Esophagus muscularis mucosa (tissue), 4 donors: ENCODE results near the gene AGBL2. TPM values are rescaled to one million over a fixed set of nuclear protein-coding genes. Genes with fewer than 3 reads are reported as not detected.
"Not testable (repeated sequence)": the region's sequence is repeated elsewhere in the genome, so short reads cannot be mapped to it uniquely, and the experiment has no call there.

Experiments
- DNase-seq: peaks from one replicate; pipeline ENCODE4 v3.0.0-alpha.2; 2017; ENCODE audit errors: extremely low spot score
- H3K27ac ChIP-seq, 4 donors: fragments of 200-600 bp; sonication (generic); replicated peaks in 1 of 4; 1 replicate in 3 of 4; 2 replicates in 1 of 4; pipeline ENCODE4 v1.5.1; 2016 to 2019; ENCODE audit warnings: mild to moderate bottlenecking in 1 of 4
- H3K27me3 ChIP-seq, 4 donors: fragments of 200-600 bp; sonication (generic); one replicate each; pipeline versions ENCODE4 v1.5.1 to v1.6.0; 2016 to 2019
- H3K36me3 ChIP-seq, 4 donors: fragments of 200-600 bp; sonication (generic); one replicate each; pipeline ENCODE4 v1.5.1; 2016 to 2019
- H3K4me1 ChIP-seq, 4 donors: fragments of 200-600 bp; sonication (generic); one replicate each; pipeline ENCODE4 v1.5.1; 2016 to 2019
- H3K4me3 ChIP-seq, 4 donors: fragments of 200-600 bp; sonication (generic); 1 replicate in 2 of 4; 2 replicates in 2 of 4; pipeline ENCODE4 v1.5.1; 2016 to 2019; ENCODE audit warnings: mild to moderate bottlenecking in 4 of 4, moderate library complexity in 1 of 4
- H3K9me3 ChIP-seq, 4 donors: fragments of 200-600 bp; sonication (generic); 1 replicate in 3 of 4; 2 replicates in 1 of 4; pipeline ENCODE4 v1.5.1; 2016 to 2019
- CTCF ChIP-seq, 3 experiments: fragments of 200-600 bp in 2 of 3; fragments of 450-650 bp in 1 of 3; sonication (generic) in 2 of 3; IDR thresholded peaks; one replicate each; pipeline ENCODE4 v1.5.1; 2017 to 2019; ENCODE audit warnings: antibody characterized with exemption in 3 of 3, mild to moderate bottlenecking in 2 of 3, moderate library complexity in 1 of 3
- EP300 ChIP-seq: sonication (generic); formaldehyde crosslinking; IDR thresholded peaks from one replicate; pipeline ENCODE4 v1.6.1; 2017; ENCODE audit warnings: antibody characterized with exemption
- POLR2A ChIP-seq: fragments of 450-650 bp; IDR thresholded peaks from one replicate; pipeline ENCODE4 v1.6.1; 2017; ENCODE audit warnings: antibody characterized with exemption, moderate library complexity, mild to moderate bottlenecking, low read depth
- POLR2AphosphoS5 ChIP-seq, 2 donors: sonication (generic); formaldehyde crosslinking; IDR thresholded peaks; one replicate each; pipeline ENCODE4 v1.6.1; 2017; ENCODE audit warnings: antibody characterized with exemption in 2 of 2
- WGBS: methylation state at CpG from one replicate; pipeline ENCODE4 v1.1.5; 2018; 5-methylcytosine and 5-hydroxymethylcytosine counted together
- intact Hi-C: fragments of 100-400 bp; cut with DNase I; formaldehyde crosslinking; loops from one replicate; pipeline ENCODE4 v1.15.1; 2023
- total RNA-seq, 4 donors: library from RNA; depleted of rRNA; stranded (reverse); fragments of >200 nt; gene quantifications; one replicate each; pipeline versions ENCODE4 v1.1.0 to v1.2.1, GENCODE V29; 2016

The AGBL2 gene
- total RNA-seq, 4 donors from 2014 or later, result 0.42 to 1.8 TPM; not detected in 2

DNA sequence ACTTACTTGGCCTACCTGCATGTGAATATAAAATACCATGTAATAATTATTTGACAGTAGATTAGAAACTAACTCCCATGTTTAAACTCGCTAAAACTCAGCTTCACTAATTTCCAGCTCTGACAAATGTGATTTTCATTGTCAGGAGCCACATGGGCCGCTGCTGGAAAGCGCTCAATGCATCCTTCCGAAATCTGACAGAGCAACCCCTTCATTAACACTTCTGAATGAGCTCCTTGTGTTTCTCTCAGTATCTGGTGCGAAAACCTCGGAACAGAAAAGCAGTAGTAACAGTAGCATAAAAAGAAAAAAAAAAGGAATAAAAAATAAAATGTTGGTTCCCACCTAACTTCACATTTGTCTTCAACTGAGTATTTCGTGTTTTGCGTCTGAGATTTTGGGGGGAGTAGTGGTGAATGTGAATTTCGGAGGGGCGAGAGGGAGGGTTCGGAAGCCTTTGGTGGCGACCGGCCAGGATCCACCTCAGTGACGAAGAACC lies 73.5 kb downstream of the AGBL2 start:
- intact Hi-C loops, result loop anchor here (5.0 kb wide), 2 partner anchors 76 to 211 kb away; partner anchors contain the start of gene AGBL2
- Histone ChIP-seq H3K4me1 (peaks cover 14 to 31% (median 28%) of the 10 kb centered on the region in 4 donors), H3K36me3 (peaks cover 7 to 30% (median 19%) of the 10 kb centered on the region in 4 donors), H3K4me3 (peak overlapping the region; percentile 72 to 92 (median 88)), H3K27ac (peak overlapping the region; percentile 92 to 99 (median 95)), H3K9me3 (no peaks in the 10 kb centered on the region), H3K27me3 (no peaks in the 10 kb centered on the region)
- 7% methylated on average over 13 of the region's 14 CpGs for WGBS
- DNase-seq, result no peak
- TF ChIP-seq POLR2A (no peak), POLR2AphosphoS5 (IDR thresholded peaks at IDR 0.05) (no peak), EP300 (no peak), CTCF (IDR thresholded peaks at IDR 0.05) (no peak)

GRCh38 chr11:47640506-47640905 lies 74.7 kb downstream of the AGBL2 start:
- WGBS, result 82% methylated on average over 6 of the region's 6 CpGs
- H3K4me3 ChIP-seq, H3K9me3 ChIP-seq, H3K27me3 ChIP-seq, DNase-seq: not testable (repeated sequence)
- peaks cover 15 to 41% (median 26%) of the 10 kb centered on the region in 4 donors for H3K36me3 ChIP-seq
- peak overlapping the region in 1 of 4 donors; percentile 99 for H3K27ac ChIP-seq
- intact Hi-C loops, result loop anchor here (5.0 kb wide), 2 partner anchors 77 to 212 kb away; partner anchors contain the start of gene AGBL2
- H3K4me1 ChIP-seq, result peaks cover 14 to 31% (median 28%) of the 10 kb centered on the region in 4 donors

- H3K27ac ChIP-seq, H3K4me3 ChIP-seq, DNase-seq, H3K27me3 ChIP-seq, intact Hi-C loops, H3K9me3 ChIP-seq: not testable (repeated sequence)
- peaks cover 8 to 19% (median 17%) of the 10 kb centered on the region in 4 donors for H3K4me1 ChIP-seq
- H3K36me3 ChIP-seq, result peaks cover 41 to 82% (median 64%) of the 10 kb centered on the region in 4 donors
- 96% methylated on average over 11 of the region's 11 CpGs for WGBS
These were observed 78.8 kb downstream of the AGBL2 start for GRCh38 chr11:47636331-47636730.

DNA sequence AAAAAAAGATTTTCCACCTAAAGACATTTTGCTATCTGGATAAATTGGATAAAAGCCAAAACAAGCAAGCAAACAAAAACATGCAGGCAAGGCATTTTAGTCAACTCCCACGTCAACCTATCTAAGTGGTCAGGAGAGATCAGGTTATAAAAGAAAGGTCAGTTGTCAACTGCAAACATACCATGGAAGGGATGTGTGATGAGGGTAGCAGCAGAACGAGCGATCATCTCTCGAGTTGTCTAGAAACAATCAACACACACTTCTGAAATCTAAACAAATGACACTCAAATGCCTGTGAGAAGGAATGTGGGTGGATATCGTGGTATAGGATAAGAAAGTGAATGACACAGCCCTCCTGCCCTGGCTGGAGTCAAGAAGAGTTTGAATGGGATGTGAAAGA lies 83.7 kb downstream of the AGBL2 start:
- 65% methylated on average over 5 of the region's 5 CpGs for WGBS

GRCh38 chr11:47628026-47628425 lies 87.1 kb downstream of the AGBL2 start:
- H3K9me3 ChIP-seq, result no peaks in the 10 kb centered on the region
- peaks cover 82 to 100% (median 92%) of the 10 kb centered on the region in 4 donors for H3K36me3 ChIP-seq
- H3K27ac ChIP-seq, result no peak overlapping the region
- WGBS, result 88% methylated on average over 4 of the region's 4 CpGs
- no peaks in the 10 kb centered on the region for H3K4me1 ChIP-seq
- intact Hi-C loops, result no loop called here
- DNase-seq, result no peak
- no peak overlapping the region for H3K4me3 ChIP-seq
- H3K27me3 ChIP-seq, result no peaks in the 10 kb centered on the region
- TF ChIP-seq POLR2A, result no peak

More for the DNA sequence above, 83.7 kb downstream of the AGBL2 start:
- intact Hi-C loops, result no loop called here
- no peak overlapping the region for H3K27ac ChIP-seq
- H3K36me3 ChIP-seq, result peaks cover 68 to 100% (median 93%) of the 10 kb centered on the region in 4 donors
- H3K4me1 ChIP-seq, result no peaks in the 10 kb centered on the region
- TF ChIP-seq POLR2AphosphoS5 (IDR thresholded peaks at IDR 0.05) (no peak), EP300 (no peak), POLR2A (no peak), CTCF (IDR thresholded peaks at IDR 0.05) (no peak)
- no peaks in the 10 kb centered on the region for H3K27me3 ChIP-seq
- H3K9me3 ChIP-seq, result no peaks in the 10 kb centered on the region
- DNase-seq, result no peak
- H3K4me3 ChIP-seq, result no peak overlapping the region

GRCh38 chr11:47626234-47626633 lies 88.9 kb downstream of the AGBL2 start:
- H3K4me1 ChIP-seq, result no peaks in the 10 kb centered on the region
- no peaks in the 10 kb centered on the region for H3K27me3 ChIP-seq
- peaks cover 86 to 100% (median 96%) of the 10 kb centered on the region in 4 donors for H3K36me3 ChIP-seq
- no peak for DNase-seq
- 95% methylated on average over 8 of the region's 8 CpGs for WGBS
- H3K27ac ChIP-seq, result no peak overlapping the region
- H3K4me3 ChIP-seq, result no peak overlapping the region
- H3K9me3 ChIP-seq, result no peaks in the 10 kb centered on the region
- no peak for TF ChIP-seq POLR2A
- no peak for TF ChIP-seq POLR2AphosphoS5 (IDR thresholded peaks at IDR 0.05)
- TF ChIP-seq CTCF (IDR thresholded peaks at IDR 0.05), result no peak
- no peak for TF ChIP-seq EP300
- intact Hi-C loops, result no loop called here
